HG03558 (cell line): ENCODE data around the gene MSS51.

ENCODE experiments used
- ATAC-seq: cut with Tn5 transposase; IDR thresholded peaks from one replicate; pipeline ENCODE4 v1.9.1; 2021; ENCODE audit warnings: moderate number of reproducible peaks; ENCODE audit not compliant: unreplicated experiment; ENCODE audit errors: extremely low read depth

Gene MSS51

DNA sequence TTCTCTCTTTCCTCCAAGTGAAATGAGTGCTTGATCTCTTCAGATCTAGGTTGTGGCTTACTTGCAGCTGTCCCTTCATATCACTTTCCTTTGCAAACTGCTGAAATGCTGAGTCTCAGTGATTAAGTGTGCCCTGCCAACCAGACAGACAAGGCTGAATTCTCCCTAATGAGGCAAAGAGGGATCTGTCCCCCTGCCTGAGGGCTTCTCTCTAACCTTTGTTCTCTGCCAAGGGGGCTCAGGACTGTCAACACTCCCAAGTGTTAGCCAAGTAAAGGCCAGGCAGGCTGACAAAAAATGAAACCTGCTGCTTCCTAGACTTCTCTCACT lies at the start of gene MSS51:
Gene MSS51 (minus strand): TSS at position 24 of the 330 bp plus-strand sequence. CDS start 5,277 bp downstream, outside the sequence.
- ATAC-seq, result no peak

DNA sequence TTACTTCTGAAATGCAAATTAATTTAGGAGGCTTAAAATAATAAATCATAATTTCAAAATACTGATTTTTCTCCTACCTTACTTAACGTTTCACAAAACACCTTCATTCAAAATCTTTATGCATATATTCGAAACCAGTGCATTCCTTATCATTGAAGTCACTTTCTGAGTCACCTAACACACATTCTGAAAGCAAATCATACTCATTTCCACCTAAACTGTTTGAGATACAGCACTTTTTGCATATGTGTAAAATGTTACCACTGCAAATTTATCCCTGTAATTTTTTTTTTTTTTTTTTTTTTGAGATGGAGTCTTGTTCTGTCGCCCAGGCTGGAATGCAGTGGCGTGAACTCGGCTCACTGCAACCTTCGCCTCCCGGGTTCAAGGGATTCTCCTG lies 46.8 kb upstream of the MSS51 start:
- no peak for ATAC-seq

DNA sequence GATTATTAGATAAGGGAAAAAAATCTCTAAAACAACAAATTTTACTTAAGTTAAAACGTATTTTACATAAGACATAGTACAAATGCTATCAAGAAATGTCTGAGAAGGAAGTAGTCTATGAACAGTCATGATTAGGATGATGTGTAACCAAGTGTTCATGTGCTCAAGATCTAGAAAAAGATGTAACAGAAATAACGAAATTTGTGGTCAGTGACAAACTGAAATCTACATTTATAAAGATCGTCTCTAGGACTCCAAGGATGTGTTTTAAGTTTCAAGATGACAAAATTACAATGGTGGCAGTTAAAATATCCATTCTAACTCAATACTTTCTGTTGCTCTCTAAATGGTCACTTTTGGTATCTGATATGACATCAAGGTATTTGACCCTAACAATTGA lies 45.3 kb upstream of the MSS51 start:
- no peak for ATAC-seq

DNA sequence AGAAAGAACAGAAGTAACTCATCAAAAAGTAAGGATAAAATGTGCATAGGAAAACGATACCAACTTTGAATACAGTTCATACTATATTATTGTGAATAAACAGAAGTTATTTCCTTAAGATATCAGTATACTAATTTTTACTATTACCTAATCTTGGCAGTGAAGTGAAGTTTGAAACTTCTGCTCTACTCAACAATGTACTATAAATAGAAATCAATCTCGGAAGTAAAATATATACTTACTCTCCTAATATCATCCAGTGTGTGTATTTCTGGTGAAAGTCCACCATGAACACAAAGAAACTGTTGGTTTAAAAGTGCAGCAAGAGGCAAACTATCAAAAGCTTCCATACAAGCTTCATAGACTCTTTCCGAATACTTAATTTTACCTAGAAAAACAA lies 37.9 kb upstream of the MSS51 start:
- ATAC-seq, result no peak

DNA sequence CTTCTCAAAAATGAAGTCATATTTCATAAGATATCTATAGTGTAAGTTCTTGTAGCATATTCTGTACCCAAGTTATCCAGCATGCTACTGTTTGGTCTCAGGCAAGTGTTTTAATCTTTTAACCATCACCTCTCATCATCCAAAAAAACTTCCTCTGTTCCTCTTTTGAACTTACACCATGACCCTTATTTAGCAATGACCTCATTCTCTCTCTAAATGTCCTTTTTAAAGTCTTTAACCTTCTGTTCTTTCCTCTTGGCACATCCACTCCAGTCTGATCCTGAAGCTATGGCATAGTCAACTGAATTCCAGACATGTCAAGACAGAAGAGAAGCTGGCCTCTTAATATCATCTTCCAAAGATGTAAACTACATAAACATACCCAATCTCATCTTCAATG lies 36.2 kb upstream of the MSS51 start:
- ATAC-seq, result no peak

DNA sequence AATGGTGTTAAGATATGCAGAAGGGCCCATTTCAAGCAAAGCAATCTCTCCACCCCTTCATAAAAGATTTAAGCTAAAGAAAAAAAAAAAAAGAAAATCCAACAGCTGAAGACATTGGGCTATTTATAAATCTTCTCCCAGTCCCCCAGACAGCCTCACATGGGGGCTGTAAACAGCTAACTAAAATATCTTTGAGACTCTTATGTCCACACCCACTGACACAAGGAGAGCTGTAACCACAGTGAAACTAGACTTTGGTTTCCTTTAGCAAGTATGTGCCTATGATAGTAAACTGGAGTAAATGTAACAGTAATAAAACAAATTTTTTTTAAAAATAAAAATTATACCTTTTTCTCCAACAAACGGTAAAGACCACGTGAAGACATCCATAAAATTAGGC lies 33.8 kb upstream of the MSS51 start:
- no peak for ATAC-seq

DNA sequence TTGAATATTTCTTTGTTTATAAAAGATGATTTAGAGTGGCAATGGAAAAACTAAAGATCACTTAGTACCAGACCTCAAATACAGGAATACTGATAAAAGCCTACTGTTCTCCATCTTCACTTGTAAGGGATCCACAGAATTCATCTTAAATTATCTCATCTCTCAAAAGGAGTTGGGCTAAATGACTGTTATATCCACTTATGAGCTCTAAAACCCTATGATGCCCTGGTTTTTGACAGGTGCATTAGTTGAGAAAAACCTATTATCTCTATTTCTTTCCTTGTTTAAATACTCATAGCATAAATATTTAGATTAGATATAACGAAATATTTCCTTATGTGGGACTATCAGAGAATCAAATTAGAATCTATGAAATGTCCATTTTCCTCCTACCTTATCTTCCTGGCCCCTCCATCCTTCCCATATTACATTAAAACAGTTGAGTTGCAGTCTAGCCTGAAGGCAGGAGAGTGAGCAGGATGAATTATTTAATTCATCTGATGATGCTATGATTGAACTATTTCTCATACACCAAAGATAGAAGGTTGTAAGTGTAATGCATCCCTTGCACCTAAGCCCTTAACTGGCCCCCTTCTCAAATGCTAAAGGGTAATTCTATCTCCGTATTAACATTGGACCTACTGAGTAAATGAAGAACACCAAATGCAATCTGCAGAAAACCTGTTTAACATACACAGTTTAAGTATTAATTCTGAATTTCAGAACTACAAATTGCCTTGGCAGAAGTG lies 32.8 kb upstream of the MSS51 start:
- no peak for ATAC-seq

DNA sequence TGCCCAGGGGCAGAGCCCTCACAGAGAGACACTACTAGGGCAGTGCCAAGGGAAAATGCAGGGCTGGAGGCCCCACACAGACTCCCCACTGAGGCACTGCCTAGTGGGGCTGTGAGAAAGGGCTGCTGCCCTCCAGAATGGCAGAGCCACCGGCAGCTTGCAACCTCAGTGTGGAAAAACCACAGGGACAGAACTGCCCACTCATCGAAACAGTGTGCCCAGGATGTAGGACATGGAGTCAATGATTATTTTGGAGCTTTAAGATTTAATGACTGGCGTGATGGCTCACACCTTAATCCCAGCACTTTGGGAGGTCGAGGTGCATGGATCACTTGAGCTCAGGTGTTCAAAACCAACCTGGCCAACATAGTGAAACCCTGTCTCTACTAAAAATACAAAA lies 27.5 kb upstream of the MSS51 start:
- no peak for ATAC-seq

DNA sequence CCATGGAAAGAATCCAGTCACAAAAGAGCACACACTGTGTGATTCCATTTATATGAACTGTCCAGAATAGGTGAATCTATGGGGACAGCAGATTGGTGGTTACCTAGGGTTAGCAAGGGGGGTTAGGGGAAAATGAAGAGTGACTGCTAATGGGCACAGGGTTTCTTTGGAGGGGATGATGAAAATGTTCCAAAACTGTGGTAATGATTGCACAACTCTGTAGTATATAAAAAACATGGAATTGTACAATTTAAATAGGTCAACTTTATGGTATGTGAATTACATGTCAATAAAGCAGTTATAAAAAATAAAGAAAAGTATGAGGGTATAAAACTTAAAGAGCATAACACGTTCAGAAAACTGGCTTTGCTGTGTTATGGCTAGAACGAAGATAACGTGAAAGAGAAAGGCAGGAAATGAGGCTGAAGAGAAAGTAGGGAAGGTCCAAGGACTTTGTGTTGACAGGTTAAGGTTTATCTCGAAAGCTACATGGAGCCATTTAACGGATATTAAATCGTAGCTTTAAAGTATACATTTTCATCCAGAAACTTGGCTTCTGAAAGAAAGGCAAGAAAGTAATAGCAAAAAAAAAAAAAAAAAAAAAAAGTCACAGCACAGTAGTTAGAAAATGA lies 26.4 kb upstream of the MSS51 start:
- no peak for ATAC-seq

DNA sequence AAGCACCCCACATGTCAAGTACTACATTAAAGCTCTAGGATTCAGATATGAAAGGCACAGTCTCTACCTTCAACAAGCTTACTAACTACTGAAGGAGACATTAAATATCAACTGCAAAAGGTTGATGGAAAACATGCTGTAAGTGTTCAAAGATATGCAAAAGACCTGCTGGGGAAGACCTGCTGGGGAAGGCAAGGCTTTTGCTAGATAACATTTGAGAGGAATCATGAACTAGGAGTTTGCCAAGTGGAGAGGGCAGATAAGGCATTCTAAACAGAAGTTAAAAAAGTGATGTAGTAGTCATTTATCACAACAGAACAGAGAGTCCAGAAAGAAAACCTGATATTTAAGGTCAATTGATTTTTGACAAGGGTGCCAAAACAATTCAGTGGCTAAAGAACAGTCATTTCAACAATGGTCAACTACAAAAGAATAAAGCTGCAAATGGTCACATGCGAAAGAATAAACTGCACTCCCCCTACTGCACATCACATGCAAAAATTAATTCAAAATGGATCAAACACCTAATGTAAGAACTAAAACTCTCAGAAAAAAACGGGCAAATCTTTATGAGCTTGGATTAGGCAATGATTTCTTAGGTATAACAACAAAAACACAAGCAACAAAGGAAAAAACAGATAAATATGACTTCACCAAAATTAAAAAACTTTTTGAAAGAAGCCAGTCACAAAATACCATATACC lies 23.0 kb upstream of the MSS51 start:
- ATAC-seq, result no peak

DNA sequence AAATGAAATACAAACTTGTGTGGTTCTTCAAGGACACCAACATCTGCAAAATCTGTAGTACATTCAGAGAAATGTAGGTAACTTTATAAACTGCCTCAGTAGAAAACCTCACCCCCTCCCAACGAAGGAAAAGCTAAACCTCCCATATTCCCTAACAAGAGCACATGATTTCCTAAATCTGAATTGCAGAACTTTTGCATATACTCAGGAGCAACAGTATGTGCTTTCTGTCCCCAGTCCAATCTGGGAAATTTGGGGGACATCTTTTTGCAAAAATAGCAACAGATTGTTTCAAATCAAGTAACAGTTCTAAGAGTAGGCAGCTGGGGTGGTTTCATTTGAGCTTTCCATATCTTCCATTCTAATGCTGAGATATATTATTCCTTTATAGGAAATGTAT lies 15.8 kb upstream of the MSS51 start:
- ATAC-seq, result no peak

DNA sequence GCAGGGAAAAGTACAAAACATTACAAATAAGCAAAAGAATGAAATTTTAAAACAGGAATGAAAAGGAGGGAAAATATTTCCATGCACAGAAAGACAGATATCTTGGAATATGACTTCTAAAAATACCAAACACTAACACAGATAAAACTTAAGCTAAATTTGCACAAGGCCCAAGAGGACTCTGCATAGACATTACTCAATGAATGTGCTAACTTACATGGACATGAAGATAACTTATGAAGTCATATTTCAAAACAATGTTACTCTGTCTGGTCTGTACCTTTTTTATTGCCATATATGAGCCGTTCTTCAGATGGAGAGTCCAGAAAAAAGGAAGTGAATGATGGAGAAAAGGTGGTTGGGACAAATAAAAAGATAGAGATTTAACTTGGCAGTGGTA lies 15.0 kb upstream of the MSS51 start:
- ATAC-seq, result no peak

DNA sequence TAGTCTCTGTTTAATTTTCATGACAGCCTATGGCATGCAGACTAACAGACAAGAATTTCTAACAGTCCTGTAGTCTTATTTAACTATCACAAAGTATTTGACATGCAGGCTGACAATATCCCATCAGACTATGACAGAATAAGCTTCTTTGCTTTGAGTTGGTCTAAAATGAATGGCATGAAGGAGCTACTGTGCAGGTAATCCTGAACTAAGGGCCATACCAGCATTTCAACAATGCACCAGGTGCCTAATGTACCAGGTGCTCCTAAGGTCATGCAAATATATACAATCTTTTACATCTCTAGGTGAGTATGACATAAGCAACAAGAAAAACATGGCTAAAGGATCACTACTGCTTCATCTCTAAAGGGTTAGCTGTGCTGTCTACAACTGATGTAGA lies 13.6 kb upstream of the MSS51 start:
- no peak for ATAC-seq

DNA sequence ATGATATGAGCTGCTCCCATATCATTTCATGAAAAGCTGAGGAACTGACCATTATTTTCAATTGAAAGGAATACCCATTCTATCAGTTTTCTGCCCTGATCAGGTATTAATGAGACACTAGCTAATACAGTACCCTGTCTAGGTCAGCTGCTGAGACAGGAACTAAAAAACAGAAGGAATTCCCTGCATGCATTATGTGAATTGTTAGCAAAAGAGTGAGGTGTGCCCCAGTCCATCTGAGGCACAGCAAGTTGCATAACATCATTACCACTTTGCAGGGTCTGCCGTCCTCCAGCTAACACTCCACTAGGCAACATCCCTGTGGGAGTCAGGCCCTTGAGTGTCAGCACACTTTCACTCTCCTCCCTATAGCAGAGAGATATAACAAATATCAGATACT lies 11.1 kb upstream of the MSS51 start:
- ATAC-seq, result no peak

DNA sequence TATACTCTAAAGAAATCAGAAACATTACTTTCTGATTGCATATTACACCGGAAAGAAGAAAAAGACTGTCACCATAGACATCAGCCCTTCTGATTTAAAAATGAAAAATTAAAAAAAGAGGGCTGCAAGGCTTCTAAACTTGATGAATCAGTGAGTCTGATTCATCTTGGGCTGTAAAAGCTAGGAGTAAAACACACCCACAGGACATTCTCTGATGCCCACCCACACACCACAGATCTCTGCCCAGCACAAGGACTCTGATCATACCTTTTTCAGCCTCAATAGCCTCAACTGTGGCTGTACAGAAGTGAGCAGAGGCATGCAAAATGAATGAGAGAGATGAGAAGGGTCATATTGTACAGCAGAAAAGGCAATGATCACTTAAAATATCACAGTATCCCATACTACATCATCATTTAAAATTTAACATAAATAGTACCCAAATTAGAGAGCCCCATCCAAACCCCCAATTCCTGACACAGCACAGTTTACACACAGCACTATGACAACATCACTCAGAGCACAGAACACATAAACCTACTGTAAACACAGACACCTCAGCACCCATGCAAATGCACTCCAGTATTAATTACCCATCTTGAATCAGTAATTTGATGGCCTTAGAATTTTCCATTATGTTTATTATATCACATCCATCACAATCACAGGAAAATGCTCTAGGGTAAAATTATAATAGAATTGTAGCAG lies 6.4 kb upstream of the MSS51 start:
- no peak for ATAC-seq

DNA sequence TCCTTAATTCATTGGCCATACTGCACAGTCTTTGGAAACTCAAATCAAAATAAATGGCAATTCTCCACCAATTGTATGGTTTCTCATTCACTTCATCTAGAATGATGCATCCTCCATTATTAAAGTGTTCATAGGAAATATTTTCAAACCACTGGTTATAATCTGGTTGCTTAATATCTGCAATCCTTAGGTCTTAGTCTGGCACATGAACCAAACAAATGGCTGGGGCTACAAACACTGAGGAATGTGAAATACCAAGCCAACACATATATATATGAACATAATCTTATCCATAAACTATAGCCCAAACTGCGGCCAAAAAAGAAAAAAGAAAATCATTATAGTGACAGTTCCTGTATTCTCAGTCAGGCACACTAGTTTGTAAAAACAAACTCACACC lies 5.7 kb upstream of the MSS51 start:
- no peak for ATAC-seq

DNA sequence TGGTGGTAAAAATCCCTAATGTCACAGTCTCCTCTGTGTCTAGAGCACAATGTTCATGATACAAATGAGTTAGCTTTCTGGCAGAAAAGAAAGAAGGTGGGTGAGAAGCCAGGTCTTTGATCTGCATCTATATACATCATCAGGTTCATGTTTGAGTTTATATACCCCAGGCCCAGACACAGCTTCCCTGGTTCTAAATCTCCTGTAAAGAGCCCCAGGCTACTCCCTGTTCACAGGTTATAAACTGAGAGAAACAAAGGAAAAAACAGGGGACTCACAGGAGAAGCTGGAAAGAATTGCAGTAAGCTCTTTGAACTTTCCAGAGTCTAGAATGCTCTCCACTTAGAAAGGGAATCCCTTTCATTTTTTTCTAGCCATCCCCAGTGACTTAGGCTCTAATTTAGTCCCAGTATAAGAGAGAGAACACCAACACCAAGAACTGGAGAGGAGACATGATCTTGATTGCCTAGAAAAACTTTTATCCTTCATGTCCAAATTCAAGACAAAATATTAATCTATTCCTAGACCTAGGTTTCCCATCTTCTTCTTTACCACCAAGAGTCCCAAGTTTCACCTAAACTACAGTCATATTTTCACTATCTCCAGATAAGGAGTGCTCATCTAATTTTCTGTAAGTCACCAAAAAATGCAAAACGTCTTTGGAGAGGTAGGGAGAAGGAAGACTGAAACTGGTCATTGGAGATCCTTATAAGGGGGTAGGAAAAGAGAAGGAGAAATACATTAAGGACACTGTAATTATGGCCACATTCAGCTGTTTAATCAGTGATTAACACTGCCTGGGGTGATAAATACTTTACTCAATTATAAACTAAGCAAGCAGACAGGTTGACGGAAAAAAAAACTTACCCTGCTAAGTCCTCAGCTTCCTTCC lies 469 bp downstream of the MSS51 start:
- ATAC-seq, result no peak

DNA sequence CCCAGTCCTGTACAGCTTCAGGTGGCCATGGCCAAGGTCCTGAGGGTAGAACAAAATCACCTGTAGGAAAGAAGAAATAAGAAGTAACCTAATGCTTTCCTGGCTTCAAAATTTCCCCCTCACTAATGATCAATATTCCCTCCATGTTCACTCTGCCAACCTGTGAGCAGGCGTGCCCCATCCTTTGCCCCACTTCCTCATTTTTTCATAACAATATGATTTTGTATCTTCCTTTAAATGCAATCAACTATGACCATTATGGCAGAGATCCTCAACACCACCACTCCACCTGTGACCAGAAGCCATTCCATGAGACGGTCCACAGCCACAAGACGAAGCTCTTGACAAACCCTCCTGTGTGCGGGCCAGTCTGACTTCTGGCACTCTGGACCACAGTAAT lies 7.0 kb downstream of the MSS51 start:
- no peak for ATAC-seq

DNA sequence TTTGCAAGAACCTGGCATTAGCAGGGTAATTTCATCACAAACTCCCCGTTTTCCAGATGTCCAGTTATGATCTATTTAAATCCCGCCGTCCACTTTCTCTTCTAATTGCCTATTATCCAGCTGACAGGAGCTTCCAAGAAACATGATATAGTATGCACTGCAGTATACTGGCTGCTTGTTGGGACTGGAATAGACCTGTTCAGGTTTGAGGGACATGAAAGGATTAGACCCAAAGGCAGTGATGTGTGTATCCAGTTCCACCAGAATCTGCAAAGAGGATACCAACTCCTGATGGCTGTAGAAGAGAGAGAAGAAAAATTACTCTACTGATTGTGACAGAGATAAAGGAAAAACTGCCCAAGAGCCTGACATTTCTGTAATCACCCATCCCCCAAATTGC lies 8.9 kb downstream of the MSS51 start:
- no peak for ATAC-seq

DNA sequence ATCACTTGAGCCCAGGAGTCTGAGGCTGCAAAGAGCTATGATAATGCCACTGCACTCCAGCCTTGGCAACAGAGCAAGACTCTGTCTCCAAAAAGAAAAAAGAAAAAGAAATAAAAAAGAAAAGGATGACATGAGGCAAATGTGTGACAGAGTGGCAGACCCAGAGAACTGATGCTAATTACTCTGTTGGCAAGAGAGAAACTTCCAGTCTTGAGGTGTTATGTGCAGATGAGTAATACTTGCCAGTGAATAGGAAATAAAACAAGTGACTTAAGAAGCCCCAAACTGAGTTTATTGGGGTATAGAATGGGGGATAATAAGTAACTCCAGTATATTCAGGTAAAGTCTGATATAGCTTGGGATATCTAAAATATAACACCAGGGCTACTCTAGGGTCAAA lies 10.1 kb downstream of the MSS51 start:
- no peak for ATAC-seq
